OCI-LY3 (cell line): Measurements from ENCODE around the gene HNRNPUL2.
A peak's percentile ranks its signal among the peaks of the same experiment; 100 is the strongest.
"Not testable (repeated sequence)": the region's sequence is repeated elsewhere in the genome, so short reads cannot be mapped to it uniquely, and the experiment has no call there.

Experiments used
- H2AFZ ChIP-seq: fragments of 200-600, 300-600 bp; shearing (Covaris generic); 2 replicates; pipeline ENCODE4 v1.6.0; 2014; ENCODE audit warnings: antibody characterized with exemption, low read depth, low read length
- H3K27ac ChIP-seq: fragments of 200-600, 300-600 bp; sonication (generic); 2 replicates; pipeline ENCODE4 v1.5.1; 2014; ENCODE audit warnings: mild to moderate bottlenecking, low read length, moderate library complexity, mixed read lengths
- H3K27me3 ChIP-seq: fragments of 200-600, 300-600 bp; sonication (generic); 2 replicates; pipeline ENCODE4 v1.6.1; 2014; ENCODE audit warnings: low read depth, low read length, mixed read lengths
- H3K36me3 ChIP-seq: fragments of 200-600, 300-600 bp; sonication (generic); replicated peaks from 2 replicates; pipeline ENCODE3; 2014; ENCODE audit warnings: low read depth, low read length, mixed read lengths
- H3K4me1 ChIP-seq: fragments of 300-600, 200-600 bp; sonication (generic); 2 replicates; pipeline ENCODE4 v1.6.1; 2014; ENCODE audit warnings: low read length, mixed read lengths
- H3K4me2 ChIP-seq: fragments of 200-600, 300-600 bp; sonication (generic); 2 replicates; pipeline ENCODE4 v1.6.1; 2014; ENCODE audit warnings: low read length, mixed read lengths
- H3K4me3 ChIP-seq: fragments of 300-600, 200-600 bp; sonication (generic); 2 replicates; pipeline ENCODE4 v1.5.1; 2014; ENCODE audit warnings: antibody characterized with exemption, mild to moderate bottlenecking, low read length, moderate library complexity
- H3K79me2 ChIP-seq: fragments of 300-600, 200-600 bp; shearing (Covaris generic); 2 replicates; pipeline ENCODE4 v1.6.1; 2014; ENCODE audit warnings: mild to moderate bottlenecking, low read length, mixed read lengths
- H3K9ac ChIP-seq: fragments of 300-600, 200-600 bp; shearing (Covaris generic); 2 replicates; pipeline ENCODE4 v1.6.0; 2014; ENCODE audit warnings: mild to moderate bottlenecking, low read length, moderate library complexity
- H3K9me3 ChIP-seq: fragments of 200-600, 300-600 bp; shearing (Covaris generic); 2 replicates; pipeline ENCODE4 v1.6.1; 2014; ENCODE audit warnings: low read length, mixed read lengths; ENCODE audit not compliant: insufficient read depth
- H4K20me1 ChIP-seq: fragments of 200-600, 300-600 bp; sonication (generic); 2 replicates; pipeline ENCODE4 v1.6.1; 2016; ENCODE audit warnings: low read length, mixed read lengths; ENCODE audit not compliant: insufficient read depth
- EZH2phosphoT487 ChIP-seq: fragments of 200-600 bp; shearing (Covaris generic); IDR thresholded peaks from 2 replicates; pipeline ENCODE4 v1.6.1; 2018; ENCODE audit warnings: antibody characterized with exemption, mixed run types, low read depth
- TF ChIP-seq, protein P1 (sequence below): fragments of 200-600, 300-600 bp; sonication (generic); IDR thresholded peaks from 2 replicates; pipeline ENCODE4 v1.5.1; 2014; ENCODE audit warnings: antibody characterized with exemption, low read length, low read depth

Gene HNRNPUL2

DNA sequence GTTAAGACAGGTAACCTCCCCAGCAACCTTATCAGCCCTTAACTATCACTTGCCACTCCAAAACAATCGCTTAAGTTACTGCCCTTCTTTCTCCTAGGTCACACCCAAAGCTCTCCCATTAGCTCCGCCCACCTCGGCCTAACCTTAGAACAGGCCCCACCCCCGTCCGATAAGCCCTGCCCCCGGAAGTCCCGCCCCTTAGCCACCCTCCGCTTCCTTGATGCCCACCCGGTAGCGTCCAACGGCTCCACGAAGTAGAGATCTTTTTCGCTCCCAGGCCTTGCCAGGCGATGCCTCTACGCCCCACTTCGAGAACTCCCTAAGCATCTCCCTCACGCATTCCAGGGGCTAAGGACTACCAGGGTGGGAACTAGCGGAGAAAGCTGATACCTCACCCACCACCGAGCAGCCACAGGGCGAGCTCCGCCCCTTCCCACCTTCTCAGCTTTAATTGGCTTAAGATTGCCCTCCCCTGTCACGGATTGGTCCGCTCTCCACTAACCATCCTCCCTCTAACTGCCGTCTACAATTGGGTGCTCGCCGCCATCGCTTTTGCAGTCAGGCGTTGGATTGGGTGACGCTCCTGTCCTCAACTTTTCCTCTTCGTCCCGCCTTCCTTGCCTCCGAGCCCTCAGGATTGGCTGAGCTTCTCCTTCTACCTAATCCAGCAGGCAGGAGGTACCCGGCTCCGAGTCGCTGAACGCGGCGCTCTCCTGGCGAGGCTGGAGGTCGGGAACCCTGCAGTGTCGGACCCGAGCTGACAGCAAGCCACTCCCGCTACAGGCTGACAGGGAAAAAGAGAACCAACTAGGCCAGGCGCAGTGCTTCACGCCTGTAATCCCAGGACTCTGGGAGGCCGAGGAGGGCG, 26.7 kb upstream of the HNRNPUL2 start, which contains the start of gene ZBTB3:
Gene ZBTB3 (minus strand): TSS at position 425 of the 868 bp plus-strand sequence. CDS start 496 bp downstream, outside the sequence.
- Histone ChIP-seq H3K9ac (peak within 1 kb of the TSS; percentile 71), H3K27me3 (no peaks in the 10 kb centered on the region), H3K4me1 (peaks cover 8% of the 10 kb centered on the region), H3K4me3 (peak within 1 kb of the TSS; percentile 78), H3K79me2 (no peaks in the 10 kb centered on the region), H3K4me2 (peak within 1 kb of the TSS; percentile 81), H4K20me1 (no peaks in the 10 kb centered on the region), H3K27ac (peak within 1 kb of the TSS; percentile 60), H3K9me3 (no peaks in the 10 kb centered on the region), H2AFZ (peak within 1 kb of the TSS; percentile 94), H3K36me3 (peaks cover 9% of the 10 kb centered on the region)
- no peak for TF ChIP-seq EZH2phosphoT487
- TF ChIP-seq, protein P1, sequence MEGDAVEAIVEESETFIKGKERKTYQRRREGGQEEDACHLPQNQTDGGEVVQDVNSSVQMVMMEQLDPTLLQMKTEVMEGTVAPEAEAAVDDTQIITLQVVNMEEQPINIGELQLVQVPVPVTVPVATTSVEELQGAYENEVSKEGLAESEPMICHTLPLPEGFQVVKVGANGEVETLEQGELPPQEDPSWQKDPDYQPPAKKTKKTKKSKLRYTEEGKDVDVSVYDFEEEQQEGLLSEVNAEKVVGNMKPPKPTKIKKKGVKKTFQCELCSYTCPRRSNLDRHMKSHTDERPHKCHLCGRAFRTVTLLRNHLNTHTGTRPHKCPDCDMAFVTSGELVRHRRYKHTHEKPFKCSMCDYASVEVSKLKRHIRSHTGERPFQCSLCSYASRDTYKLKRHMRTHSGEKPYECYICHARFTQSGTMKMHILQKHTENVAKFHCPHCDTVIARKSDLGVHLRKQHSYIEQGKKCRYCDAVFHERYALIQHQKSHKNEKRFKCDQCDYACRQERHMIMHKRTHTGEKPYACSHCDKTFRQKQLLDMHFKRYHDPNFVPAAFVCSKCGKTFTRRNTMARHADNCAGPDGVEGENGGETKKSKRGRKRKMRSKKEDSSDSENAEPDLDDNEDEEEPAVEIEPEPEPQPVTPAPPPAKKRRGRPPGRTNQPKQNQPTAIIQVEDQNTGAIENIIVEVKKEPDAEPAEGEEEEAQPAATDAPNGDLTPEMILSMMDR = no peak

DNA sequence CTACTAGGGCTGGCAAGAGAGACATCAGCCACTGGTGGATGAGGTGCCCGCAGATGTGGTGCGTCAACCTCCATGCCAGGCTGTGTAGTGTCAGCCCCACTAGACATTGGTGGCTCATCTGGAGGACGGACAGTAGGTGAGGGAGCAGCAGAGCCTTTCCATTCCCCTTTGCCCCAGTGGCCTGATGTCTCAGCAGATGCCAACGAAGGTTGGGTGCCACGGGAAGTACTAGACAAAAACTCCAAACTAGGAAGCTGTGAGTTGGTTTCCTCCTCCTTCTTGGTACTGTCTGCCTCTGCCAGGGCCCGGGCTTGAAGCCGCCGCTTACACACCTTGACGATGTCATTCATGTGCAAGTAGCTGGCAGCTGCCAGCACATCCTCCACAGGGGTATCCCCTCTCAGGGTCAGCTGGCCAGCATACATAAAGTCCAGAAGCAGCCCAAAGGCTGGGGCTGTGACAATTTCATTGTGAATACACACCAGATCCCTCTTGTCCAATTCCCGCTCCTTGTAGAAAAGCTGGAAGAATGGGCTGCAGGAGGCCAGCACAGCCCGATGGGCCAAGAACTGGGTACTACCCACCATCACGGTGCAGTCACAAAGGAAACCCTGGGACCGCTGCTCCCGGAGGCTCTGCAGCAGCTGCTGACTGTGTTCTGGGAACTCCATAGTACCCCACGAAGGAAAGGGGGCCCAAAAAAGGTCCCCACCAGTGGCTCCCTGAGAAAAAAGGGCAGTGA, 25.9 kb upstream of the HNRNPUL2 start:
- Histone ChIP-seq H3K27ac (no peak overlapping the region), H3K36me3 (peaks cover 9% of the 10 kb centered on the region), H2AFZ (no peak overlapping the region), H4K20me1 (no peaks in the 10 kb centered on the region), H3K4me3 (peak overlapping the region; percentile 78), H3K4me2 (peak overlapping the region; percentile 81), H3K9me3 (no peaks in the 10 kb centered on the region), H3K9ac (peak overlapping the region; percentile 27; the same call in 1 of the 2 replicates), H3K4me1 (peaks cover 8% of the 10 kb centered on the region), H3K27me3 (no peaks in the 10 kb centered on the region), H3K79me2 (no peaks in the 10 kb centered on the region)
- no peak for TF ChIP-seq EZH2phosphoT487
- TF ChIP-seq, protein P1 = no peak

DNA sequence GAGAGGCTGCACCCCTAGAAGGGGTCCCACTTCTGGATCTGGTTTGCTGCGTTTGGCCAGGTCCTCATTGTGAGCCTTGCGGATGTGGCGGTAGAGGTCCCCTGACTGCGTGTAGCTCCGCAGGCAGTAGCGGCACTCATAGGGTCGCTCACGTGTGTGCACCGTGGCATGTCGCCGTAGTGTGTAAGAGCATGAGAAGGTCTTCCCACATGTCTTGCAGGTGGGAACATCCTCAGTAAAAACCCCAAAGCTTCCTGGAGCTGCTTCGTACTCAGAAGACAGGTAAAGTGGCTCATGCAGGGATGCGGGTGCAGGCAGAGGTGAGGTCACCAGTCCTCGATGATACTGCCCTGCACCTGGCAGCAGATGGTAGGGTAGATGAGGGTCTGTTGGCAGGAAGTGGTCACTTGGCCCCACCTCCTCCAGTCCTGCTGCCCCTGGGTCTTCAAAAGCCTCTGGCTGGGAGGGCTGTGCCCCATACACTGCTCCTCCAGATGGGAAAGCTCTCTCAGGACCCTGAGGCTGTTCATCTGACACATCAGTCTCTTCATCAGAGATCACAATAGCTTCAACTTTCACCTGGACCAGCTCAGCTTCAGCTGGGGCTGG, 25.0 kb upstream of the HNRNPUL2 start:
- no peak for TF ChIP-seq EZH2phosphoT487
- H2AFZ ChIP-seq = no peak overlapping the region
- H3K4me1 ChIP-seq = peaks cover 8% of the 10 kb centered on the region
- H3K79me2 ChIP-seq = no peaks in the 10 kb centered on the region
- no peaks in the 10 kb centered on the region for H4K20me1 ChIP-seq
- no peak overlapping the region for H3K4me2 ChIP-seq
- no peaks in the 10 kb centered on the region for H3K27me3 ChIP-seq
- H3K36me3 ChIP-seq = peaks cover 9% of the 10 kb centered on the region
- H3K9me3 ChIP-seq = no peaks in the 10 kb centered on the region
- no peak overlapping the region for H3K4me3 ChIP-seq
- no peak overlapping the region for H3K9ac ChIP-seq
- H3K27ac ChIP-seq = no peak overlapping the region

DNA sequence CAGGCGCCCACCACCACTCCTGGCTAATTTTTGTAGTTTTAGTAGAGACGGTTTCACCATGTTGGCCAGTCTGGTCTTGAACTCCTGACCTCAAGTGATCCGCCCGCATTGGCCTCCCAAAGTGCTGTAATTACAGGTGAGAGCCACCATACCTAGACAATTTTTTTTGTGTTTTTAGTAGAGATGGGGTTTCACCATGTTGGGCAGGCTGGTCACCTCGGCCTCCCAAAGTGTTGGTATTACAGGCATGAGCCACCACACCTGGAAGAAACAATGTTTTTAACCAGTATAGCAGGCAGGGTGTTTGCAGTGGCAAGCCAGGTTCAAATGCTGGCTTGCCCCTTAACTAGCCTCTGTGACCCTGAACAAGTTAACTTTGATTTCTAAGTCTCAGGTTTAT, 22.7 kb upstream of the HNRNPUL2 start:
- not testable (repeated sequence) for H3K9ac ChIP-seq, H3K36me3 ChIP-seq, H3K4me1 ChIP-seq, H3K9me3 ChIP-seq, H3K27ac ChIP-seq, H3K4me3 ChIP-seq, H4K20me1 ChIP-seq, H3K79me2 ChIP-seq, H2AFZ ChIP-seq, H3K27me3 ChIP-seq, H3K4me2 ChIP-seq
